SK-N-SH treated with all-trans-retinoic acid at 6 μM for 48 hours (cell line): ENCODE data around the gene TLR10.

Experiments used
- ATAC-seq: fragments of 200-7000 bp; cut with Tn5 transposase; 3 replicates; pipeline ENCODE4 v1.9.1; 2020; ENCODE audit warnings: mild to moderate bottlenecking, moderate library complexity
- ARNTL ChIP-seq: fragments of 450-650 bp; formaldehyde crosslinking; IDR thresholded peaks from 2 replicates; pipeline ENCODE4 v1.5.0; 2020; ENCODE audit warnings: low read depth, mild to moderate bottlenecking, moderate library complexity, borderline replicate concordance
- CSDC2 ChIP-seq: fragments of 250-450 bp; sonication (Bioruptor Pico); IDR thresholded peaks from 2 replicates; pipeline ENCODE4 v1.5.0; 2020; ENCODE audit warnings: mild to moderate bottlenecking, moderate library complexity
- ESRRG ChIP-seq: fragments of 250-450 bp; sonication (Bioruptor Pico); IDR thresholded peaks from 2 replicates; pipeline ENCODE4 v1.6.1; 2021; ENCODE audit warnings: mild to moderate bottlenecking
- GLIS3 ChIP-seq: fragments of 250-450 bp; sonication (Bioruptor Pico); IDR thresholded peaks from 2 replicates; pipeline ENCODE4 v1.5.0; 2020; ENCODE audit warnings: mild to moderate bottlenecking, moderate library complexity
- ISL1 ChIP-seq: fragments of 250-450 bp; sonication (Bioruptor Pico); IDR thresholded peaks from 2 replicates; pipeline ENCODE4 v2.1.2; 2022; ENCODE audit warnings: mild to moderate bottlenecking, moderate library complexity
- OSR1 ChIP-seq: fragments of 250-450 bp; sonication (Bioruptor Pico); IDR thresholded peaks from 2 replicates; pipeline ENCODE4 v1.8.0; 2022; ENCODE audit warnings: moderate library complexity, mild to moderate bottlenecking, inconsistent platforms
- RARB ChIP-seq: fragments of 250-450 bp; sonication (Bioruptor Pico); IDR thresholded peaks from 2 replicates; pipeline ENCODE4 v1.8.0; 2021; ENCODE audit warnings: mild to moderate bottlenecking, moderate library complexity
- SNAI2 ChIP-seq: fragments of 250-450 bp; sonication (Bioruptor Pico); IDR thresholded peaks from 2 replicates; pipeline ENCODE4 v1.5.0; 2020; ENCODE audit warnings: mild to moderate bottlenecking, moderate library complexity
- TCF4 ChIP-seq: fragments of 250-450 bp; sonication (Bioruptor Pico); IDR thresholded peaks from 2 replicates; pipeline ENCODE4 v1.8.0; 2021; ENCODE audit warnings: mild to moderate bottlenecking, moderate library complexity, borderline replicate concordance
- TOX ChIP-seq: fragments of 250-450 bp; sonication (Bioruptor Pico); IDR thresholded peaks from 2 replicates; pipeline ENCODE4 v1.8.0; 2021; ENCODE audit warnings: mild to moderate bottlenecking, moderate library complexity, borderline replicate concordance
- ZC3H10 ChIP-seq: fragments of 250-450 bp; sonication (Bioruptor Pico); IDR thresholded peaks from 2 replicates; pipeline ENCODE4 v1.5.1; 2021; ENCODE audit warnings: mild to moderate bottlenecking, moderate library complexity
- ZFP30 ChIP-seq: fragments of 450-650 bp; formaldehyde crosslinking; IDR thresholded peaks from 2 replicates; pipeline ENCODE4 v1.5.0; 2022; ENCODE audit warnings: mild to moderate bottlenecking, moderate library complexity
- ZNF565 ChIP-seq: fragments of 450-650 bp; formaldehyde crosslinking; conservative IDR thresholded peaks from 2 replicates; pipeline ENCODE4 v1.5.0; 2020; ENCODE audit warnings: low read depth, mild to moderate bottlenecking, moderate library complexity
- ZNF70 ChIP-seq: fragments of 450-650 bp; formaldehyde crosslinking; IDR thresholded peaks from 2 replicates; pipeline ENCODE4 v1.5.0; 2020; ENCODE audit warnings: mild to moderate bottlenecking, moderate library complexity
- ZNF8 ChIP-seq: fragments of 450-650 bp; formaldehyde crosslinking; IDR thresholded peaks from 2 replicates; pipeline ENCODE4 v1.5.0; 2020; ENCODE audit warnings: mild to moderate bottlenecking, moderate library complexity
- TF ChIP-seq, protein P1 (sequence below): fragments of 250-450 bp; sonication (Bioruptor Pico); IDR thresholded peaks from 2 replicates; pipeline ENCODE4 v1.5.0; 2020; ENCODE audit warnings: mild to moderate bottlenecking, moderate library complexity
- TF ChIP-seq, protein P2 (sequence below): fragments of 250-450 bp; sonication (Bioruptor Pico); IDR thresholded peaks from 2 replicates; pipeline ENCODE4 v1.8.0; 2021; ENCODE audit warnings: low read depth, mild to moderate bottlenecking, moderate library complexity, borderline replicate concordance
- TF ChIP-seq, protein P3 (sequence below): fragments of 250-450 bp; sonication (Bioruptor Pico); IDR thresholded peaks from 2 replicates; pipeline ENCODE4 v1.8.0; 2020; ENCODE audit warnings: mild to moderate bottlenecking, moderate library complexity, borderline replicate concordance
- TF ChIP-seq, protein P4 (sequence below): fragments of 250-450 bp; sonication (Bioruptor Pico); IDR thresholded peaks from 2 replicates; pipeline ENCODE4 v1.5.1; 2021; ENCODE audit warnings: mild to moderate bottlenecking, moderate library complexity
- TF ChIP-seq, protein P5 (sequence below): fragments of 250-450 bp; sonication (Bioruptor Pico); IDR thresholded peaks from 2 replicates; pipeline ENCODE4 v1.5.1; 2020; ENCODE audit warnings: low read depth, mild to moderate bottlenecking, moderate library complexity

The TLR10 gene

DNA sequence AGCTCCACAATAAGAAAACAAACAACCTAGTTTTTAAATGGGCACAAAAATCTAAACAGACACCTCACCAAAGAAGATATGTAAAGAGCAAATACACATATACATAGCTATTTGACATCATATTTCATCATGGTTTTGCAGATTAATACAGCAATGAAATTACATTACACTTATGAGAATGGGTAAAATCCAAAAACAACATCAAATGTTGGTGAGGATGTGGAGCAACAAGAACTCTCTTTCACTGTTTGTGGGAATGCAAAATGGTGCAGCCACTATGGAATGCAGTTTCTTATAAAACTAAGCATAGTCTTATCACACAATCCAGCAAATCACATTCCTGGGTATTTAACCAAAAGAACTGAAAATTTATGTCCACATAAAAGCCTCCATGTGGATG is 48.9 kb upstream of the TLR10 start:
- TF ChIP-seq ESRRG (CRISPR knock-in tag), result no peak
- TF ChIP-seq, protein P1, sequence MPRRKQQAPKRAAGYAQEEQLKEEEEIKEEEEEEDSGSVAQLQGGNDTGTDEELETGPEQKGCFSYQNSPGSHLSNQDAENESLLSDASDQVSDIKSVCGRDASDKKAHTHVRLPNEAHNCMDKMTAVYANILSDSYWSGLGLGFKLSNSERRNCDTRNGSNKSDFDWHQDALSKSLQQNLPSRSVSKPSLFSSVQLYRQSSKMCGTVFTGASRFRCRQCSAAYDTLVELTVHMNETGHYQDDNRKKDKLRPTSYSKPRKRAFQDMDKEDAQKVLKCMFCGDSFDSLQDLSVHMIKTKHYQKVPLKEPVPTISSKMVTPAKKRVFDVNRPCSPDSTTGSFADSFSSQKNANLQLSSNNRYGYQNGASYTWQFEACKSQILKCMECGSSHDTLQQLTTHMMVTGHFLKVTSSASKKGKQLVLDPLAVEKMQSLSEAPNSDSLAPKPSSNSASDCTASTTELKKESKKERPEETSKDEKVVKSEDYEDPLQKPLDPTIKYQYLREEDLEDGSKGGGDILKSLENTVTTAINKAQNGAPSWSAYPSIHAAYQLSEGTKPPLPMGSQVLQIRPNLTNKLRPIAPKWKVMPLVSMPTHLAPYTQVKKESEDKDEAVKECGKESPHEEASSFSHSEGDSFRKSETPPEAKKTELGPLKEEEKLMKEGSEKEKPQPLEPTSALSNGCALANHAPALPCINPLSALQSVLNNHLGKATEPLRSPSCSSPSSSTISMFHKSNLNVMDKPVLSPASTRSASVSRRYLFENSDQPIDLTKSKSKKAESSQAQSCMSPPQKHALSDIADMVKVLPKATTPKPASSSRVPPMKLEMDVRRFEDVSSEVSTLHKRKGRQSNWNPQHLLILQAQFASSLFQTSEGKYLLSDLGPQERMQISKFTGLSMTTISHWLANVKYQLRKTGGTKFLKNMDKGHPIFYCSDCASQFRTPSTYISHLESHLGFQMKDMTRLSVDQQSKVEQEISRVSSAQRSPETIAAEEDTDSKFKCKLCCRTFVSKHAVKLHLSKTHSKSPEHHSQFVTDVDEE (CRISPR knock-in tag), result no peak
- TF ChIP-seq, protein P2, sequence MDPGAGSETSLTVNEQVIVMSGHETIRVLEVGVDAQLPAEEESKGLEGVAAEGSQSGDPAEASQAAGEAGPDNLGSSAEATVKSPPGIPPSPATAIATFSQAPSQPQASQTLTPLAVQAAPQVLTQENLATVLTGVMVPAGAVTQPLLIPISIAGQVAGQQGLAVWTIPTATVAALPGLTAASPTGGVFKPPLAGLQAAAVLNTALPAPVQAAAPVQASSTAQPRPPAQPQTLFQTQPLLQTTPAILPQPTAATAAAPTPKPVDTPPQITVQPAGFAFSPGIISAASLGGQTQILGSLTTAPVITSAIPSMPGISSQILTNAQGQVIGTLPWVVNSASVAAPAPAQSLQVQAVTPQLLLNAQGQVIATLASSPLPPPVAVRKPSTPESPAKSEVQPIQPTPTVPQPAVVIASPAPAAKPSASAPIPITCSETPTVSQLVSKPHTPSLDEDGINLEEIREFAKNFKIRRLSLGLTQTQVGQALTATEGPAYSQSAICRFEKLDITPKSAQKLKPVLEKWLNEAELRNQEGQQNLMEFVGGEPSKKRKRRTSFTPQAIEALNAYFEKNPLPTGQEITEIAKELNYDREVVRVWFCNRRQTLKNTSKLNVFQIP (CRISPR knock-in tag), result no peak
- TF ChIP-seq, protein P3, sequence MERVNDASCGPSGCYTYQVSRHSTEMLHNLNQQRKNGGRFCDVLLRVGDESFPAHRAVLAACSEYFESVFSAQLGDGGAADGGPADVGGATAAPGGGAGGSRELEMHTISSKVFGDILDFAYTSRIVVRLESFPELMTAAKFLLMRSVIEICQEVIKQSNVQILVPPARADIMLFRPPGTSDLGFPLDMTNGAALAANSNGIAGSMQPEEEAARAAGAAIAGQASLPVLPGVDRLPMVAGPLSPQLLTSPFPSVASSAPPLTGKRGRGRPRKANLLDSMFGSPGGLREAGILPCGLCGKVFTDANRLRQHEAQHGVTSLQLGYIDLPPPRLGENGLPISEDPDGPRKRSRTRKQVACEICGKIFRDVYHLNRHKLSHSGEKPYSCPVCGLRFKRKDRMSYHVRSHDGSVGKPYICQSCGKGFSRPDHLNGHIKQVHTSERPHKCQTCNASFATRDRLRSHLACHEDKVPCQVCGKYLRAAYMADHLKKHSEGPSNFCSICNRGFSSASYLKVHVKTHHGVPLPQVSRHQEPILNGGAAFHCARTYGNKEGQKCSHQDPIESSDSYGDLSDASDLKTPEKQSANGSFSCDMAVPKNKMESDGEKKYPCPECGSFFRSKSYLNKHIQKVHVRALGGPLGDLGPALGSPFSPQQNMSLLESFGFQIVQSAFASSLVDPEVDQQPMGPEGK (CRISPR knock-in tag), result no peak
- no peak for TF ChIP-seq ARNTL (CRISPR knock-in tag)
- no peak for TF ChIP-seq ZC3H10 (CRISPR knock-in tag)
- TF ChIP-seq ISL1 (CRISPR knock-in tag), result no peak
- no peak for TF ChIP-seq ZNF565 (CRISPR knock-in tag)
- no peak for TF ChIP-seq CSDC2
- no peak for TF ChIP-seq TOX (CRISPR knock-in tag)
- no peak for TF ChIP-seq GLIS3
- no peak for TF ChIP-seq SNAI2 (CRISPR knock-in tag)
- no peak for TF ChIP-seq ZNF70 (CRISPR knock-in tag)
- no peak for TF ChIP-seq ZNF8
- TF ChIP-seq, protein P4, sequence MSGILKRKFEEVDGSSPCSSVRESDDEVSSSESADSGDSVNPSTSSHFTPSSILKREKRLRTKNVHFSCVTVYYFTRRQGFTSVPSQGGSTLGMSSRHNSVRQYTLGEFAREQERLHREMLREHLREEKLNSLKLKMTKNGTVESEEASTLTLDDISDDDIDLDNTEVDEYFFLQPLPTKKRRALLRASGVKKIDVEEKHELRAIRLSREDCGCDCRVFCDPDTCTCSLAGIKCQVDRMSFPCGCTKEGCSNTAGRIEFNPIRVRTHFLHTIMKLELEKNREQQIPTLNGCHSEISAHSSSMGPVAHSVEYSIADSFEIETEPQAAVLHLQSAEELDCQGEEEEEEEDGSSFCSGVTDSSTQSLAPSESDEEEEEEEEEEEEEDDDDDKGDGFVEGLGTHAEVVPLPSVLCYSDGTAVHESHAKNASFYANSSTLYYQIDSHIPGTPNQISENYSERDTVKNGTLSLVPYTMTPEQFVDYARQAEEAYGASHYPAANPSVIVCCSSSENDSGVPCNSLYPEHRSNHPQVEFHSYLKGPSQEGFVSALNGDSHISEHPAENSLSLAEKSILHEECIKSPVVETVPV, result no peak
- TF ChIP-seq ZFP30 (CRISPR knock-in tag), result no peak
- TF ChIP-seq OSR1 (CRISPR knock-in tag), result no peak
- ATAC-seq, result no peak

DNA sequence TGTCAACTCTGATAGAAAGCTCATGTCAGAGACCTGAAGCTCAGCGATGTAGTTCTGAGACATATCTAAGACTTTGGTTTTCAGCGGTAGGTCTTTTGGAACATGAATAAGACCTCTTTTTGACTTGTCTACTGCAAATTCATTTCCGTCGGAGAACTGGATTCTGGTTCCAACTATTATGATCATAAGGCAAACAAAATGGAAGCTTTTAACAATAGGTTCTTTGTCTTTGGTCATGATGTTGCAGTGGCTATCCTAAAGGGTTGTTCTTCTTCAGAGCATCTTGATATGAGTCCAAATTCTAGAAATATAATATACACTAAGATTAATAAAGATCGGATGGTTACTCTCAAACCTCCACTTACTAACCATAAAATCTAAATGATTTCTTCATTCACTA is 46.4 kb upstream of the TLR10 start:
- no peak for ATAC-seq
- no peak for TF ChIP-seq CSDC2
- TF ChIP-seq ZNF70 (CRISPR knock-in tag), result no peak
- TF ChIP-seq, protein P3 (CRISPR knock-in tag), result no peak
- no peak for TF ChIP-seq TCF4 (CRISPR knock-in tag)
- TF ChIP-seq, all 23 proteins: peak for 0

DNA sequence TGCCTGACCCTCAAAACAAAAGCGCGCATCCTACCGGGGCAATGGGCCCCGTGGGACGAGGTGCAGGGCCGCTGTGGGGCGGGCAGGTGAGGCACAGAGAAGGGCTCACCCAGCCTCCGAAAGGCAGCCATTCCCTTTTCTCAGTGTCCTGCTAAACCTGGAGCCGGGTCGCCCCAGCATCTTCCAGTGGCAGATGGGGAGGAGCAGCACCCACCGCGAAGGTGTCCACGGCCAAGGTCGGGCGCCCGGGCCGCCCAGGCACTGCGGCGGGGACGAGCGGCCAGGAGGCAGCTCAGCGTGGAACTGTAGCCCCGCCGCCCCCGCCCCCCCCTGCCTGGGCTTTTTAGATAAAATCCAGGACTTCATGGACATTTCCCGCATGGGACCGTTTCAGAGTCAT is 41.0 kb upstream of the TLR10 start:
- TF ChIP-seq ZC3H10 (CRISPR knock-in tag) (no peak), GLIS3 (no peak), RARB (CRISPR knock-in tag) (no peak)
- TF ChIP-seq, protein P2 (CRISPR knock-in tag), result no peak
- TF ChIP-seq, protein P5, sequence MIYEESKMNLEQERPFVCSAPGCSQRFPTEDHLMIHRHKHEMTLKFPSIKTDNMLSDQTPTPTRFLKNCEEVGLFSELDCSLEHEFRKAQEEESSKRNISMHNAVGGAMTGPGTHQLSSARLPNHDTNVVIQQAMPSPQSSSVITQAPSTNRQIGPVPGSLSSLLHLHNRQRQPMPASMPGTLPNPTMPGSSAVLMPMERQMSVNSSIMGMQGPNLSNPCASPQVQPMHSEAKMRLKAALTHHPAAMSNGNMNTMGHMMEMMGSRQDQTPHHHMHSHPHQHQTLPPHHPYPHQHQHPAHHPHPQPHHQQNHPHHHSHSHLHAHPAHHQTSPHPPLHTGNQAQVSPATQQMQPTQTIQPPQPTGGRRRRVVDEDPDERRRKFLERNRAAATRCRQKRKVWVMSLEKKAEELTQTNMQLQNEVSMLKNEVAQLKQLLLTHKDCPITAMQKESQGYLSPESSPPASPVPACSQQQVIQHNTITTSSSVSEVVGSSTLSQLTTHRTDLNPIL (CRISPR knock-in tag), result no peak
- TF ChIP-seq, all 23 proteins: peak for 0
- ATAC-seq, result no peak
